GM08714 (cell line): ENCODE measurements around the gene IGSF3.
"Not testable (repeated sequence)": the region's sequence is repeated elsewhere in the genome, so short reads cannot be mapped to it uniquely, and the experiment has no call there.

ENCODE experiments used
- H3K4me3 ChIP-seq: fragments of 200-500 bp; sonication (Bioruptor generic); 2 replicates; pipeline ENCODE4 v1.5.1; 2014; ENCODE audit warnings: mild to moderate bottlenecking, low read length, inconsistent platforms
- ZNF274 ChIP-seq: IDR thresholded peaks from 2 replicates; pipeline ENCODE4 v1.6.1; 2012; ENCODE audit warnings: mild to moderate bottlenecking, low read depth, low read length

IGSF3 gene

GRCh38 chr1:116595946-116596741, 71.4 kb downstream of the IGSF3 start:
- H3K4me3 ChIP-seq = not testable (repeated sequence)

- not testable (repeated sequence) for H3K4me3 ChIP-seq
Observed at GRCh38 chr1:116595065-116595840, 72.3 kb downstream of the IGSF3 start.

- not testable (repeated sequence) for H3K4me3 ChIP-seq
Observed at GRCh38 chr1:116593977-116594376, 73.6 kb downstream of the IGSF3 start.

- not testable (repeated sequence) for H3K4me3 ChIP-seq
Observed at GRCh38 chr1:116593401-116593800, 74.1 kb downstream of the IGSF3 start.

- H3K4me3 ChIP-seq = not testable (repeated sequence)
Observed at GRCh38 chr1:116591951-116592605, 75.5 kb downstream of the IGSF3 start.

- not testable (repeated sequence) for H3K4me3 ChIP-seq
Observed at GRCh38 chr1:116591006-116591950, 76.3 kb downstream of the IGSF3 start.

- H3K4me3 ChIP-seq = not testable (repeated sequence)
Observed at GRCh38 chr1:116590359-116591005, 77.1 kb downstream of the IGSF3 start.

- not testable (repeated sequence) for H3K4me3 ChIP-seq
Observed at GRCh38 chr1:116589101-116589735, 78.3 kb downstream of the IGSF3 start.

- no peak for TF ChIP-seq ZNF274
- no peak overlapping the region for H3K4me3 ChIP-seq
Observed at GRCh38 chr1:116587501-116588227, 79.9 kb downstream of the IGSF3 start.

GRCh38 chr1:116586741-116587143, 80.8 kb downstream of the IGSF3 start:
- TF ChIP-seq ZNF274 = no peak
- no peak overlapping the region for H3K4me3 ChIP-seq

GRCh38 chr1:116585886-116586285, 81.6 kb downstream of the IGSF3 start:
- TF ChIP-seq ZNF274 = no peak
- no peak overlapping the region for H3K4me3 ChIP-seq

GRCh38 chr1:116581323-116581885, 86.1 kb downstream of the IGSF3 start:
- no peak overlapping the region for H3K4me3 ChIP-seq
- no peak for TF ChIP-seq ZNF274
